Lung (tissue), 12 donors: Measurements from ENCODE around the gene EEPD1. TPM values are rescaled to one million over a fixed set of nuclear protein-coding genes. Genes with fewer than 3 reads are reported as not detected.

ENCODE experiments used
- ATAC-seq: fragments of 200-7000 bp; cut with Tn5 transposase; one replicate; pipeline ENCODE4 v1.9.1; 2020; ENCODE audit warnings: moderate number of reproducible peaks; ENCODE audit not compliant: insufficient read depth, low FRiP score
- DNase-seq, 3 donors: peaks; one replicate each; pipeline ENCODE4 v3.0.0-alpha.2; 2013 to 2017
- H3K27ac ChIP-seq, 2 donors: one replicate each; pipeline ENCODE4 v1.5.1; 2013; ENCODE audit warnings: mild to moderate bottlenecking in 2 of 2, moderate library complexity in 2 of 2, control low read depth in 1 of 2, inconsistent platforms in 1 of 2, low read depth in 1 of 2, low read length in 1 of 2
- H3K27me3 ChIP-seq, 3 donors: one replicate each; pipeline ENCODE4 v1.5.1; 2013; ENCODE audit warnings: low read length in 2 of 3; ENCODE audit not compliant: control insufficient read depth in 3 of 3, insufficient read depth in 3 of 3
- H3K36me3 ChIP-seq, 4 donors: one replicate each; pipeline ENCODE4 v1.5.1; 2013; ENCODE audit warnings: low read length in 4 of 4, mild to moderate bottlenecking in 1 of 4, moderate library complexity in 1 of 4; ENCODE audit not compliant: control insufficient read depth in 4 of 4, insufficient read depth in 4 of 4
- H3K4me1 ChIP-seq, 5 donors: one replicate each; pipeline ENCODE4 v1.5.1; 2013; ENCODE audit warnings: low read length in 5 of 5, mild to moderate bottlenecking in 2 of 5, moderate library complexity in 1 of 5; ENCODE audit not compliant: control insufficient read depth in 5 of 5, insufficient read depth in 5 of 5
- H3K4me3 ChIP-seq: one replicate; pipeline ENCODE4 v1.5.1; 2013; ENCODE audit warnings: mild to moderate bottlenecking, control low read depth, moderate library complexity
- H3K9ac ChIP-seq, 2 donors: one replicate each; pipeline ENCODE4 v1.5.1; 2013; ENCODE audit warnings: low read length in 2 of 2, control low read depth in 1 of 2; ENCODE audit not compliant: insufficient read depth in 1 of 2
- H3K9me3 ChIP-seq, 4 donors: one replicate each; pipeline ENCODE4 v1.5.1; 2013; ENCODE audit warnings: low read length in 3 of 4, mild to moderate bottlenecking in 1 of 4, moderate library complexity in 1 of 4; ENCODE audit not compliant: control insufficient read depth in 4 of 4, insufficient read depth in 3 of 4
- CTCF ChIP-seq: IDR thresholded peaks from 2 replicates; pipeline ENCODE4 v1.5.1; 2012; ENCODE audit warnings: mild to moderate bottlenecking; ENCODE audit errors: control extremely low read depth, extremely low read depth
- WGBS, 2 donors: extraction: QIAGEN DNeasy Blood & Tissue Kit; methylation state at CpG; one replicate each; pipeline ENCODE4 v1.1.7; 2013; 5-methylcytosine and 5-hydroxymethylcytosine counted together
- polyA plus RNA-seq, 2 donors: library from polyadenylated mRNA; stranded (reverse); fragments of 200-250 nt; gene quantifications; one replicate each; pipeline ENCODE4 v1.2.1, GENCODE V29; 2013
- total RNA-seq, 2 donors: library from RNA; depleted of rRNA in 1 of 2; stranded (reverse); fragments of >200 nt in 1 of 2; gene quantifications; one replicate each; pipeline ENCODE4 v1.2.1, GENCODE V29; 2014 to 2021
- donor health status: control.
- donor health status: control.
- donor health status: Bipolar disorder and iron deficiency.
- donor health status: healthy.
- donor health status: DM: yes; HTN: yes; CAD: no.

EEPD1 gene
- total and polyA plus RNA-seq, 4 donors, result 5.4 to 15.3 (median 7.9) TPM

DNA sequence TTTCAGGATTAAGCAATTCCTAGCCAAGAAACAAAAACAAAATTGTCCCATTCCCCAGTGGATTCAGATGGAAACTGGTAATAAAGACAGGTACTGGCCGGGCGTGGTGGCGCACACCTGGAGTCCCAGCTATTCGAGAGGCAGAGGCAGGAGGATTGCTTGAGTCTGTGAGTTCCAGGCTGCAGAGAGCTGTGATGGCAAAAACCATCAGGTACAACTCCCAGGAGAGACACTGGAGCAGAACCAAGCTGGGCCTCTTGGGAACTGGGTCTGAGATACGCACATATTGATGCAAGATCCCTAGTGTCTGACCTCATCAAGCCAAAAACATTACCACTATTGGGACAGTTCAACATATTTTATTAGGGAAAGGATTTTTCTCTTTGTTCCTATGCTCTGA lies 152.6 kb downstream of the EEPD1 start:
- DNase-seq (no peak), ATAC-seq (no peak)
- Histone ChIP-seq H3K27me3 (no peaks in the 10 kb centered on the region), H3K4me3 (no peak overlapping the region), H3K36me3 (no peaks in the 10 kb centered on the region), H3K4me1 (peaks cover 22 to 73% (median 31%) of the 10 kb centered on the region in 5 donors), H3K9me3 (no peaks in the 10 kb centered on the region), H3K27ac (no peak overlapping the region), H3K9ac (no peak overlapping the region)
- no peak for TF ChIP-seq CTCF
- 99% methylated on average over 5 of the region's 5 CpGs for WGBS, 2 donors

DNA sequence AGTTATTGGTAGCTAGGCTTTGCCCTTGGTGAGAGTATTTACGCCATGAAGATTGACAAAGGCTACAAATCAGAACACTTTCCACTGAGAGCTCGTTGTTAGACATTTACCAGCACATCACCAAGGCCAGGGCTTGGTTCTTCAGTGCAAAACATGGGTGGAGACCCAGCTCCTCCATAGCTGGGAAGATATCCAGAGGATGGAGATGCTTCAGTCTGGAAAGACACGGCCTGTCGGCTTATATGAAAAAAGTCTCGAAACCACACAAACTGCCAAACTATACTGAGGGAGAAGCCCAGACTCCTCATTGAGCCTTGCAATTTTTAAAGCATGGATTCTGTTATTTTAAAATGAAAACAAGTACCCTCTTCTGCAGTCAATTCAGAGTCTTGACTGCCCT lies 153.2 kb downstream of the EEPD1 start:
- DNase-seq (no peak), ATAC-seq (no peak)
- H3K9me3 ChIP-seq, result no peaks in the 10 kb centered on the region
- WGBS, 2 donors, result 92 to 97% methylated on average over 5 of the region's 5 CpGs
- H3K4me1 ChIP-seq, result peaks cover 18 to 68% (median 31%) of the 10 kb centered on the region in 5 donors
- H3K4me3 ChIP-seq, result no peak overlapping the region
- H3K9ac ChIP-seq, result no peak overlapping the region
- no peaks in the 10 kb centered on the region for H3K36me3 ChIP-seq
- TF ChIP-seq CTCF, result no peak
- no peak overlapping the region for H3K27ac ChIP-seq
- H3K27me3 ChIP-seq, result no peaks in the 10 kb centered on the region

GRCh38 chr7:36306722-36307121 lies 153.7 kb downstream of the EEPD1 start:
- ATAC-seq (no peak), DNase-seq (no peak)
- no peak overlapping the region for H3K4me3 ChIP-seq
- TF ChIP-seq CTCF, result no peak
- H3K9ac ChIP-seq, result no peak overlapping the region
- H3K36me3 ChIP-seq, result no peaks in the 10 kb centered on the region
- 59 to 67% methylated on average over 10 of the region's 10 CpGs for whole genome bisulfite sequencing, 2 donors
- no peak overlapping the region for H3K27ac ChIP-seq
- no peaks in the 10 kb centered on the region for H3K27me3 ChIP-seq
- no peaks in the 10 kb centered on the region for H3K9me3 ChIP-seq
- peaks cover 18 to 65% (median 31%) of the 10 kb centered on the region in 5 donors for H3K4me1 ChIP-seq

- H3K4me1 ChIP-seq, result peaks cover 8 to 54% (median 25%) of the 10 kb centered on the region in 5 donors
- H3K27ac ChIP-seq, result no peak overlapping the region
- WGBS, 2 donors, result 82 to 89% methylated on average over 10 of the region's 10 CpGs
- H3K4me3 ChIP-seq, result no peak overlapping the region
- no peak for TF ChIP-seq CTCF
- no peaks in the 10 kb centered on the region for H3K27me3 ChIP-seq
- no peak overlapping the region for H3K9ac ChIP-seq
- no peaks in the 10 kb centered on the region for H3K36me3 ChIP-seq
- H3K9me3 ChIP-seq, result no peaks in the 10 kb centered on the region
- DNase-seq, result no peak
- ATAC-seq, result no peak
These were observed 155.0 kb downstream of the EEPD1 start for GRCh38 chr7:36308031-36308430.
